Measurements from ENCODE around the gene FER1L5.
"Not testable (repeated sequence)": the region's sequence is repeated elsewhere in the genome, so short reads cannot be mapped to it uniquely, and the experiment has no call there.

- not testable (repeated sequence) for TF ChIP-seq POLR2A, POLR2AphosphoS5, CTCF (IDR thresholded peaks at IDR 0.05)
Measured at GRCh38 chr2:96665717-96666116, 23.2 kb downstream of the FER1L5 start.
